Measurements from ENCODE around the gene POMT1.

- no peak for TF ChIP-seq CTCF (IDR thresholded peaks at IDR 0.05; ENCODE audit: low read depth, low read length)
- TF ChIP-seq POLR2A (IDR thresholded peaks at IDR 0.05; ENCODE audit: extremely low read depth, insufficient read length): no peak
- no peak for TF ChIP-seq MAX (IDR thresholded peaks at IDR 0.05; ENCODE audit: low read depth, low read length)
- no peak for TF ChIP-seq MYC (IDR thresholded peaks at IDR 0.05; ENCODE audit: low read depth, low read length)
Measured at GRCh38 chr9:131516100-131516499, 13.4 kb downstream of the POMT1 start.

Data from NB4 (cell line).